Liver (tissue), 9 donors: ENCODE results near the gene PTMA. TPM values are rescaled to one million over a fixed set of nuclear protein-coding genes. Genes with fewer than 3 reads are reported as not detected.

Source experiments
- DNase-seq: peaks from one replicate; pipeline ENCODE4 v3.0.0-alpha.2; 2017; ENCODE audit warnings: low spot score
- H3K27ac ChIP-seq, 2 donors: one replicate each; pipeline ENCODE4 v1.7.0; 2013; ENCODE audit warnings: inconsistent platforms in 2 of 2, low read length in 2 of 2, control low read depth in 1 of 2, low read depth in 1 of 2, mild to moderate bottlenecking in 1 of 2
- H3K27me3 ChIP-seq, 4 donors: one replicate each; pipeline versions ENCODE4 v1.6.1 to v1.7.0; 2013; ENCODE audit warnings: low read length in 3 of 4, inconsistent platforms in 1 of 4, mild to moderate bottlenecking in 1 of 4, moderate library complexity in 1 of 4; ENCODE audit not compliant: control insufficient read depth in 4 of 4, insufficient read depth in 4 of 4
- H3K36me3 ChIP-seq, 4 donors: one replicate each; pipeline versions ENCODE4 v1.6.1 to v1.7.0; 2013; ENCODE audit warnings: low read length in 3 of 4, mild to moderate bottlenecking in 3 of 4, low read depth in 1 of 4, moderate library complexity in 1 of 4; ENCODE audit not compliant: control insufficient read depth in 4 of 4, insufficient read depth in 3 of 4
- H3K4me1 ChIP-seq, 4 donors: one replicate each; pipeline versions ENCODE4 v1.6.1 to v1.7.0; 2013; ENCODE audit warnings: low read length in 3 of 4, mild to moderate bottlenecking in 3 of 4, moderate library complexity in 1 of 4; ENCODE audit not compliant: control insufficient read depth in 4 of 4, insufficient read depth in 4 of 4
- H3K4me3 ChIP-seq, 3 donors: one replicate each; pipeline versions ENCODE4 v1.6.1 to v1.7.0; 2013; ENCODE audit warnings: low read length in 3 of 3, control low read depth in 1 of 3, low read depth in 1 of 3, mild to moderate bottlenecking in 1 of 3
- H3K9ac ChIP-seq, 2 donors: one replicate each; pipeline ENCODE4 v1.7.0; 2013; ENCODE audit warnings: low read length in 2 of 2, mild to moderate bottlenecking in 2 of 2, moderate library complexity in 2 of 2, control low read depth in 1 of 2, low read depth in 1 of 2
- H3K9me3 ChIP-seq, 4 donors: one replicate each; pipeline versions ENCODE4 v1.6.1 to v1.7.0; 2013; ENCODE audit warnings: low read length in 3 of 4; ENCODE audit not compliant: control insufficient read depth in 4 of 4
- EGR1 ChIP-seq, 2 donors: IDR thresholded peaks; 2 replicates each; pipeline ENCODE4 v1.6.1; 2016 to 2018; ENCODE audit warnings: antibody characterized with exemption in 2 of 2, low read depth in 2 of 2
- FOXA1 ChIP-seq: IDR thresholded peaks from 2 replicates; pipeline ENCODE4 v1.6.1; 2016; ENCODE audit warnings: antibody characterized with exemption
- FOXA2 ChIP-seq: IDR thresholded peaks from 2 replicates; pipeline ENCODE4 v1.6.1; 2016; ENCODE audit warnings: antibody characterized with exemption
- HNF4A ChIP-seq, 2 donors: conservative IDR thresholded peaks; 2 replicates each; pipeline ENCODE4 v1.6.1; 2016; ENCODE audit warnings: antibody characterized with exemption in 2 of 2, mild to moderate bottlenecking in 2 of 2
- HNF4G ChIP-seq: IDR thresholded peaks from 2 replicates; pipeline ENCODE4 v1.6.1; 2016; ENCODE audit warnings: antibody characterized with exemption
- JUND ChIP-seq, 2 donors: IDR thresholded peaks; 2 replicates each; pipeline ENCODE4 v1.6.1; 2016; ENCODE audit warnings: antibody characterized with exemption in 2 of 2
- NR2F2 ChIP-seq: IDR thresholded peaks from 2 replicates; pipeline ENCODE4 v1.6.1; 2016; ENCODE audit warnings: antibody characterized with exemption
- RAD21 ChIP-seq, 2 donors: IDR thresholded peaks; 2 replicates each; pipeline ENCODE4 v1.6.1; 2016; ENCODE audit warnings: antibody characterized with exemption in 2 of 2, mild to moderate bottlenecking in 2 of 2
- RXRA ChIP-seq, 2 donors: IDR thresholded peaks; 2 replicates each; pipeline ENCODE4 v1.6.1; 2017 to 2018; ENCODE audit warnings: antibody characterized with exemption in 2 of 2, mild to moderate bottlenecking in 1 of 2
- SP1 ChIP-seq: IDR thresholded peaks from 2 replicates; pipeline ENCODE4 v1.6.1; 2018; ENCODE audit warnings: antibody characterized with exemption, mild to moderate bottlenecking
- TAF1 ChIP-seq: conservative IDR thresholded peaks from 2 replicates; pipeline ENCODE4 v1.6.1; 2016; ENCODE audit warnings: antibody characterized with exemption, mild to moderate bottlenecking
- YY1 ChIP-seq: IDR thresholded peaks from 2 replicates; pipeline ENCODE4 v1.6.1; 2016; ENCODE audit warnings: antibody characterized with exemption, mild to moderate bottlenecking
- WGBS: extraction: QIAGEN DNeasy Blood & Tissue Kit; methylation state at CpG from one replicate; pipeline ENCODE4 v1.1.7; 2013; 5-methylcytosine and 5-hydroxymethylcytosine counted together
- polyA plus RNA-seq, 2 donors: library from polyadenylated mRNA; stranded (reverse) in 1 of 2; unstranded in 1 of 2; fragments of 200-250 nt in 1 of 2; fragments of >200 nt in 1 of 2; fragmentation: Nextera tagmentation in 1 of 2; extraction: Ambion mirVana in 1 of 2; gene quantifications; one replicate each; pipeline versions ENCODE4 v1.2.1 to v1.2.3, GENCODE V29; 2013 to 2015
- total RNA-seq, 2 donors: library from RNA; depleted of rRNA; stranded (reverse); fragments of >200 nt; gene quantifications; one replicate each; pipeline ENCODE4 v1.2.3, GENCODE V29; 2014
- TF ChIP-seq, protein P1 (sequence below): IDR thresholded peaks from 2 replicates; pipeline ENCODE4 v1.6.1; 2016; ENCODE audit warnings: antibody characterized with exemption
- TF ChIP-seq, protein P2 (sequence below): fragments of 150-350 bp; IDR thresholded peaks from 2 replicates; pipeline ENCODE4 v1.5.1; 2017; ENCODE audit warnings: improper control_type of control experiment, low read depth, low read length; ENCODE audit not compliant: missing input control
- TF ChIP-seq, protein P3 (sequence below): IDR thresholded peaks from 2 replicates; pipeline ENCODE4 v1.6.1; 2016; ENCODE audit warnings: antibody characterized with exemption
- TF ChIP-seq, protein P4 (sequence below): IDR thresholded peaks from 2 replicates; pipeline ENCODE4 v1.6.1; 2016; ENCODE audit warnings: antibody characterized with exemption, mild to moderate bottlenecking
- donor health status: healthy.
- donor health status: healthy.
- donor health status: healthy.
- donor health status: healthy.
- donor health status: healthy.

The PTMA gene
- total and polyA plus RNA-seq, 4 donors, result 201 to 523 (median 366) TPM

GRCh38 chr2:231663458-231664212 is 44.7 kb upstream of the PTMA start:
- 97% methylated on average over 27 of the region's 27 CpGs for WGBS
- no peak for DNase-seq

GRCh38 chr2:231664727-231665126 is 43.6 kb upstream of the PTMA start:
- WGBS, result 84% methylated on average over 8 of the region's 8 CpGs
- H3K27me3 ChIP-seq, result no peaks in the 10 kb centered on the region
- H3K36me3 ChIP-seq, result no peaks in the 10 kb centered on the region
- H3K4me3 ChIP-seq, result no peak overlapping the region
- H3K4me1 ChIP-seq, result peaks cover 0 to 13% (median 3%) of the 10 kb centered on the region in 4 donors
- no peak overlapping the region for H3K27ac ChIP-seq
- TF ChIP-seq EGR1 (IDR thresholded peaks at IDR 0.05; ENCODE audit: low read depth in 2 of 2) (no peak), JUND (IDR thresholded peaks at IDR 0.05) (no peak), HNF4A (conservative IDR thresholded peaks at IDR 0.05) (no peak), HNF4G (no peak)
- DNase-seq, result no peak
- no peaks in the 10 kb centered on the region for H3K9me3 ChIP-seq
- H3K9ac ChIP-seq, result no peak overlapping the region

More at GRCh38 chr2:231663458-231664212, 44.7 kb upstream of the PTMA start:
- Histone ChIP-seq H3K9me3 (no peaks in the 10 kb centered on the region), H3K27ac (no peak overlapping the region), H3K4me3 (no peak overlapping the region), H3K9ac (no peak overlapping the region), H3K27me3 (no peaks in the 10 kb centered on the region), H3K36me3 (no peaks in the 10 kb centered on the region), H3K4me1 (peaks cover 0 to 13% (median 3%) of the 10 kb centered on the region in 4 donors)
- no peak for TF ChIP-seq YY1
- TF ChIP-seq, protein P1, sequence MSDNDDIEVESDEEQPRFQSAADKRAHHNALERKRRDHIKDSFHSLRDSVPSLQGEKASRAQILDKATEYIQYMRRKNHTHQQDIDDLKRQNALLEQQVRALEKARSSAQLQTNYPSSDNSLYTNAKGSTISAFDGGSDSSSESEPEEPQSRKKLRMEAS, result no peak
- TF ChIP-seq EGR1 (IDR thresholded peaks at IDR 0.05; ENCODE audit: low read depth in 2 of 2), result no peak
- TF ChIP-seq FOXA1, result no peak
- no peak for TF ChIP-seq SP1
- no peak for TF ChIP-seq HNF4G
- no peak for TF ChIP-seq RAD21 (IDR thresholded peaks at IDR 0.05)
- TF ChIP-seq HNF4A (conservative IDR thresholded peaks at IDR 0.05), result no peak

GRCh38 chr2:231665245-231666170 is 42.8 kb upstream of the PTMA start:
- no peak overlapping the region for H3K9ac ChIP-seq
- no peaks in the 10 kb centered on the region for H3K27me3 ChIP-seq
- H3K27ac ChIP-seq, result peak overlapping the region; percentile 52 to 53
- H3K4me3 ChIP-seq, result peak overlapping the region in 1 of 3 donors; percentile 10
- peaks cover 0 to 13% (median 3%) of the 10 kb centered on the region in 4 donors for H3K4me1 ChIP-seq
- H3K9me3 ChIP-seq, result no peaks in the 10 kb centered on the region
- 82% methylated on average over 20 of the region's 20 CpGs for WGBS
- H3K36me3 ChIP-seq, result no peaks in the 10 kb centered on the region
- no peak for DNase-seq
- TF ChIP-seq, protein P2, sequence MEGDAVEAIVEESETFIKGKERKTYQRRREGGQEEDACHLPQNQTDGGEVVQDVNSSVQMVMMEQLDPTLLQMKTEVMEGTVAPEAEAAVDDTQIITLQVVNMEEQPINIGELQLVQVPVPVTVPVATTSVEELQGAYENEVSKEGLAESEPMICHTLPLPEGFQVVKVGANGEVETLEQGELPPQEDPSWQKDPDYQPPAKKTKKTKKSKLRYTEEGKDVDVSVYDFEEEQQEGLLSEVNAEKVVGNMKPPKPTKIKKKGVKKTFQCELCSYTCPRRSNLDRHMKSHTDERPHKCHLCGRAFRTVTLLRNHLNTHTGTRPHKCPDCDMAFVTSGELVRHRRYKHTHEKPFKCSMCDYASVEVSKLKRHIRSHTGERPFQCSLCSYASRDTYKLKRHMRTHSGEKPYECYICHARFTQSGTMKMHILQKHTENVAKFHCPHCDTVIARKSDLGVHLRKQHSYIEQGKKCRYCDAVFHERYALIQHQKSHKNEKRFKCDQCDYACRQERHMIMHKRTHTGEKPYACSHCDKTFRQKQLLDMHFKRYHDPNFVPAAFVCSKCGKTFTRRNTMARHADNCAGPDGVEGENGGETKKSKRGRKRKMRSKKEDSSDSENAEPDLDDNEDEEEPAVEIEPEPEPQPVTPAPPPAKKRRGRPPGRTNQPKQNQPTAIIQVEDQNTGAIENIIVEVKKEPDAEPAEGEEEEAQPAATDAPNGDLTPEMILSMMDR, result no peak
- TF ChIP-seq YY1 (no peak), EGR1 (IDR thresholded peaks at IDR 0.05; ENCODE audit: low read depth in 2 of 2) (no peak), TAF1 (no peak), JUND (IDR thresholded peaks at IDR 0.05) (no peak), NR2F2 (no peak), HNF4A (conservative IDR thresholded peaks at IDR 0.05) (no peak), RXRA (IDR thresholded peaks at IDR 0.05) (no peak), SP1 (no peak), FOXA1 (no peak), RAD21 (IDR thresholded peaks at IDR 0.05) (no peak), FOXA2 (no peak), HNF4G (no peak)
- TF ChIP-seq, protein P1, result no peak
- TF ChIP-seq, protein P3, sequence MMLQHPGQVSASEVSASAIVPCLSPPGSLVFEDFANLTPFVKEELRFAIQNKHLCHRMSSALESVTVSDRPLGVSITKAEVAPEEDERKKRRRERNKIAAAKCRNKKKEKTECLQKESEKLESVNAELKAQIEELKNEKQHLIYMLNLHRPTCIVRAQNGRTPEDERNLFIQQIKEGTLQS, result no peak
- TF ChIP-seq, protein P4, sequence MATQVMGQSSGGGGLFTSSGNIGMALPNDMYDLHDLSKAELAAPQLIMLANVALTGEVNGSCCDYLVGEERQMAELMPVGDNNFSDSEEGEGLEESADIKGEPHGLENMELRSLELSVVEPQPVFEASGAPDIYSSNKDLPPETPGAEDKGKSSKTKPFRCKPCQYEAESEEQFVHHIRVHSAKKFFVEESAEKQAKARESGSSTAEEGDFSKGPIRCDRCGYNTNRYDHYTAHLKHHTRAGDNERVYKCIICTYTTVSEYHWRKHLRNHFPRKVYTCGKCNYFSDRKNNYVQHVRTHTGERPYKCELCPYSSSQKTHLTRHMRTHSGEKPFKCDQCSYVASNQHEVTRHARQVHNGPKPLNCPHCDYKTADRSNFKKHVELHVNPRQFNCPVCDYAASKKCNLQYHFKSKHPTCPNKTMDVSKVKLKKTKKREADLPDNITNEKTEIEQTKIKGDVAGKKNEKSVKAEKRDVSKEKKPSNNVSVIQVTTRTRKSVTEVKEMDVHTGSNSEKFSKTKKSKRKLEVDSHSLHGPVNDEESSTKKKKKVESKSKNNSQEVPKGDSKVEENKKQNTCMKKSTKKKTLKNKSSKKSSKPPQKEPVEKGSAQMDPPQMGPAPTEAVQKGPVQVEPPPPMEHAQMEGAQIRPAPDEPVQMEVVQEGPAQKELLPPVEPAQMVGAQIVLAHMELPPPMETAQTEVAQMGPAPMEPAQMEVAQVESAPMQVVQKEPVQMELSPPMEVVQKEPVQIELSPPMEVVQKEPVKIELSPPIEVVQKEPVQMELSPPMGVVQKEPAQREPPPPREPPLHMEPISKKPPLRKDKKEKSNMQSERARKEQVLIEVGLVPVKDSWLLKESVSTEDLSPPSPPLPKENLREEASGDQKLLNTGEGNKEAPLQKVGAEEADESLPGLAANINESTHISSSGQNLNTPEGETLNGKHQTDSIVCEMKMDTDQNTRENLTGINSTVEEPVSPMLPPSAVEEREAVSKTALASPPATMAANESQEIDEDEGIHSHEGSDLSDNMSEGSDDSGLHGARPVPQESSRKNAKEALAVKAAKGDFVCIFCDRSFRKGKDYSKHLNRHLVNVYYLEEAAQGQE, result no peak
